Immature natural killer cell (primary cell): Measurements from ENCODE around the gene MT1HL1. TPM values are rescaled to one million over a fixed set of nuclear protein-coding genes. Genes with fewer than 3 reads are reported as not detected.

ENCODE experiments used
- DNase-seq, 3 donors: peaks; one replicate each; pipeline ENCODE4 v3.0.0; 2022; ENCODE audit warnings: mixed read lengths in 1 of 3
- H3K27ac Mint-ChIP-seq, 6 donors: one replicate each; pipeline ENCODE4 v1.8.0; 2020; ENCODE audit warnings: mixed read lengths in 6 of 6, mild to moderate bottlenecking in 5 of 6, inconsistent platforms in 4 of 6, moderate library complexity in 3 of 6
- H3K27me3 Mint-ChIP-seq, 3 donors: one replicate each; pipeline ENCODE4 v1.8.0; 2020 to 2021; ENCODE audit warnings: low read depth in 3 of 3, mild to moderate bottlenecking in 3 of 3, mixed read lengths in 3 of 3, moderate library complexity in 3 of 3, inconsistent platforms in 1 of 3
- H3K36me3 Mint-ChIP-seq, 3 donors: one replicate each; pipeline ENCODE4 v1.8.0; 2020; ENCODE audit warnings: mixed read lengths in 3 of 3, inconsistent platforms in 2 of 3, mild to moderate bottlenecking in 2 of 3
- H3K4me1 Mint-ChIP-seq, 2 donors: one replicate each; pipeline ENCODE4 v1.8.0; 2020; ENCODE audit warnings: inconsistent platforms in 2 of 2, mild to moderate bottlenecking in 2 of 2, mixed read lengths in 2 of 2, moderate library complexity in 1 of 2
- H3K4me3 Mint-ChIP-seq, 5 donors: one replicate each; pipeline ENCODE4 v1.8.0; 2020; ENCODE audit warnings: mild to moderate bottlenecking in 5 of 5, mixed read lengths in 5 of 5, inconsistent platforms in 3 of 5, moderate library complexity in 3 of 5
- H3K9me3 Mint-ChIP-seq, 6 donors: one replicate each; pipeline ENCODE4 v1.8.0; 2020; ENCODE audit warnings: mild to moderate bottlenecking in 6 of 6, mixed read lengths in 6 of 6, inconsistent platforms in 4 of 6, moderate library complexity in 3 of 6
- polyA plus RNA-seq, 3 donors: library from polyadenylated mRNA; unstranded; fragments of 300-500 nt; fragmentation: Illumina TruSeq; gene quantifications; one replicate each; pipeline ENCODE4 v1.2.3, GENCODE V29; 2021

MT1HL1 gene
- polyA plus RNA-seq, 3 donors from 2014 or later: not detected

- no peak for DNase-seq
- Mint-ChIP-seq H3K27ac (no peak overlapping the region), H3K27me3 (peaks cover 1 to 8% (median 3%) of the 10 kb centered on the region in 3 donors), H3K4me1 (no peaks in the 10 kb centered on the region), H3K9me3 (peaks cover 0 to 4% (median 0%) of the 10 kb centered on the region in 6 donors), H3K4me3 (no peak overlapping the region), H3K36me3 (no peaks in the 10 kb centered on the region)
Observed at GRCh38 chr1:237033804-237034203, 29.6 kb upstream of the MT1HL1 start.

DNA sequence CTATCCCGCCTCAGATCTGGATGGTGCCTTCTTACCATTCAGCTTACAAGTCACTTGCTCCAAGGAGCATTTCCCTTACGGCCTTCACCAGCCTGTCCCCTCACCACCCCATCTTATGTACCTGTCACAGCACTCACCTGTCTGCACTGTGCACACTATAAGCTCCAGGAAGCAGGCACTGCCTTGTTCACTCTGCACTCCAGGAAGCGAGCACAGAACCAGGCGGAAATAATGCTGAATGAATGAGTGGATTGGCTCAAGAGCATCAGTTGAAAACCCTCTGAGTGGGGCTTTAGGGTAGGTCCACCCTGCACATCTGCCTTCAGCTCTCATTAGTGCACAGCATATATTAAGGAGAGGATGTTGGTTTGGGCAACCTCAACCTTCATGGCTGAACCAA is 28.8 kb upstream of the MT1HL1 start:
- no peaks in the 10 kb centered on the region for H3K4me1 Mint-ChIP-seq
- H3K4me3 Mint-ChIP-seq: no peak overlapping the region
- no peaks in the 10 kb centered on the region for H3K36me3 Mint-ChIP-seq
- peaks cover 0 to 5% (median 0%) of the 10 kb centered on the region in 6 donors for H3K9me3 Mint-ChIP-seq
- DNase-seq: no peak
- peaks cover 0 to 8% (median 1%) of the 10 kb centered on the region in 3 donors for H3K27me3 Mint-ChIP-seq
- H3K27ac Mint-ChIP-seq: no peak overlapping the region

DNA sequence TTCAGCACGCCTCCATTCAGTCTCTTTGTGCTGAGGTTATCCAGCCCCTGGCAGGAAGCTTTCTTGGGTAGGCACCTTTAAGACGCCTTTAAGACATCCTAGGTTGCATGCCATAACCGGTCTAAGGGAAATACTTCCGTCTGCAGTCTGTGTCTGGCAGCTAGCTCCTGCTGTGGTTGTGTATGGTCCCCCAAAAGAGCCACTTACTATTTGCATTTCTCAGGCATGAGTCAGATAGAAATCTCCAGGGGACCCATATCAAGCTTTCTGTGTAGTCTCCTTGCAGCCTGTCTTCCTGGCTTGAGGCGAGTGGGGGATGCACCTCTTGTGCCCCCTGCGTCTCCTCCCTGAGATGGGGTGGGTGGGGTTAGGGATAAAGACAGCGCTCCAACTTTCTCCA is 27.8 kb upstream of the MT1HL1 start:
- no peak overlapping the region for H3K27ac Mint-ChIP-seq
- no peaks in the 10 kb centered on the region for H3K36me3 Mint-ChIP-seq
- H3K27me3 Mint-ChIP-seq: peaks cover 1 to 9% (median 2%) of the 10 kb centered on the region in 3 donors
- DNase-seq: no peak
- peaks cover 0 to 11% (median 0%) of the 10 kb centered on the region in 6 donors for H3K9me3 Mint-ChIP-seq
- H3K4me3 Mint-ChIP-seq: no peak overlapping the region
- H3K4me1 Mint-ChIP-seq: no peaks in the 10 kb centered on the region

DNA sequence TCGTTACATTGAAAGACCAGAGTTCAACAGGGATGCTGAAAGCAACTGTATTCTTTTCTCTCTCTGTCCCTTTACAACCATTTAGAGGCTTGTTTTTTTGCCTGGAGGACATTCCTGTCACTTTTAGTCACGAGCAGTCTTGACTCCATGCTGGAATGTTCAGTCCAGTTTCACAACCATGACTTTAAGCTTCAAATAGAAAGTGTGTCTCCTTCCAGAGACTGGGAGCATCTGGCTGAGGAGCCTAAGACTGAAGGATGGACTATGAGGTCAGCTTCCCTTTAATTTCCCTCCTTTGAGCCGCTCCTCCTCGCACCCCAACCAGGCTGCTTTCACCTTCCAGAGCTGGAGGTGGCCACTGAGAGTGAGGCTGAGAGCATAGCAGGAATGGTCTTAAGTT is 27.2 kb upstream of the MT1HL1 start:
- H3K9me3 Mint-ChIP-seq: peaks cover 0 to 11% (median 0%) of the 10 kb centered on the region in 6 donors
- no peaks in the 10 kb centered on the region for H3K36me3 Mint-ChIP-seq
- H3K4me3 Mint-ChIP-seq: no peak overlapping the region
- no peaks in the 10 kb centered on the region for H3K4me1 Mint-ChIP-seq
- H3K27me3 Mint-ChIP-seq: peaks cover 1 to 9% (median 2%) of the 10 kb centered on the region in 3 donors
- no peak for DNase-seq
- H3K27ac Mint-ChIP-seq: no peak overlapping the region

DNA sequence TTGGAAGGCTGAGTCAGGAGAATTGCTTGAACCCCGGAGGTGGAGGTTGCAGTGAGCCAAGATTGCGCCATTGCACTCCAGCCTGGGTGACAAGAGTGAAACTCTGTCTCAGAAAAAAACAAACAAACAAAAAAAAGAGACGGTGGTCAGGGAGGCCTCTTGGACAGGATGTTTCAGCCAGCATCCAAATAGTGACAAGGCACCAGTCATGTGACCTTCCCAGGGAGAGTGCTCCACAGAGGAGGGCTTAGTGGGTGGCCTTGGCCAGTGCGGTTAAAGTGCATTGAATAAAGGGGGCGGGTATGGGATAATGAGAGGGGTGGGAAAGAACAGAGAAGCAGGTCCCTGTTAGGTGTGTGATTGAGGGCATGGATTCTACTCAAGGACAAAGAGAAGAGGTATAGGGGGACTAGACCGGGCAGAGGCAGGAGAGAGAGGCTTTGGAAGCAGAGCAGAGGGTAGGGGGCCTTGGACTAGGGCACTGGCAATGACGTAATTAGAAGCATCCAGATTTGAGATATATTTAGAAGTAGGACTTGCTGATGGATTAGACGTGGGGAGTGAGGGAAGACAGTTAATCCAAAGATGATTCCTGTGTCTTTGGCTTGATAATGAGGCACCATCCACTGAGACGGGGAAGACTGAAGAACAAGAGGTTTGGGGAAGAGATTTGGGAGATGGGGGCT is 25.8 kb upstream of the MT1HL1 start:
- no peak for DNase-seq
- Mint-ChIP-seq H3K27me3 (peaks cover 1 to 13% (median 2%) of the 10 kb centered on the region in 3 donors), H3K27ac (no peak overlapping the region), H3K9me3 (peaks cover 5 to 19% (median 7%) of the 10 kb centered on the region in 6 donors), H3K4me3 (no peak overlapping the region), H3K36me3 (peaks cover 0 to 5% (median 0%) of the 10 kb centered on the region in 3 donors), H3K4me1 (no peaks in the 10 kb centered on the region)

GRCh38 chr1:237029240-237029639 is 25.0 kb upstream of the MT1HL1 start:
- peaks cover 1 to 9% (median 2%) of the 10 kb centered on the region in 3 donors for H3K27me3 Mint-ChIP-seq
- H3K27ac Mint-ChIP-seq: no peak overlapping the region
- H3K4me1 Mint-ChIP-seq: no peaks in the 10 kb centered on the region
- peaks cover 5 to 19% (median 7%) of the 10 kb centered on the region in 6 donors for H3K9me3 Mint-ChIP-seq
- no peak overlapping the region for H3K4me3 Mint-ChIP-seq
- no peak for DNase-seq
- H3K36me3 Mint-ChIP-seq: peaks cover 0 to 5% (median 0%) of the 10 kb centered on the region in 3 donors

DNA sequence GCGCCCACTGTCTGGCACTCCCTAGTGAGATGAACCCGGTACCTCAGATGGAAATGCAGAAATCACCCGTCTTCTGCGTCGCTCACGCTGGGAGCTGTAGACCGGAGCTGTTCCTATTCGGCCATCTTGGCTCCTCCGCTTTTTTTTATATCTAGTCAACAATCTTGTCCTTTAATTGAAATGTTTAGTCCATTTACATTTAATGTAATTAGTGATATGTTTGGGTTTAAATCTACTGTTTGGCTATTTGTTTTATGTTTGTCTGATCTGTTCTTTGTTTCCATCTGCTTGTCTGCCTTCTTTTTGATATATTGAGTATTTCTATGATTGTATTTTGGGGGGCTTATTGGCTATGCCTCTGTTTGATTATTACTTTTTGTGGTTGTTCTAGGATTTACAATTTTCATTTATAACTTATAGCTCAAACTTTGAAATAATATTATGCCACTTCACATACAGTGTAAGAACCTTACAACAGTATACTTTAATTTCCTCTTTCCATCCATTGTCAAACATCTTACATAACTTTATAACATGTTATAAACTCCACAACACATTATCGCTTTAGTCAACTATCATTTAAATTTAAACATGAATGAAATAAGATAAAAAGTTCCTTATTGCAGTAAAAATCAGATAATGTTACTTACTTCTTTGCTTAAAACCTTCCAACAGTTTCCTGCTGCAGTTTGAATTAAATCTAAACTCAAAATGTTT is 21.3 kb upstream of the MT1HL1 start:
- H3K36me3 Mint-ChIP-seq: peaks cover 0 to 5% (median 0%) of the 10 kb centered on the region in 3 donors
- no peaks in the 10 kb centered on the region for H3K4me1 Mint-ChIP-seq
- H3K27ac Mint-ChIP-seq: no peak overlapping the region
- H3K27me3 Mint-ChIP-seq: peaks cover 0 to 7% (median 2%) of the 10 kb centered on the region in 3 donors
- H3K4me3 Mint-ChIP-seq: no peak overlapping the region
- peaks cover 5 to 19% (median 7%) of the 10 kb centered on the region in 6 donors for H3K9me3 Mint-ChIP-seq
- no peak for DNase-seq

DNA sequence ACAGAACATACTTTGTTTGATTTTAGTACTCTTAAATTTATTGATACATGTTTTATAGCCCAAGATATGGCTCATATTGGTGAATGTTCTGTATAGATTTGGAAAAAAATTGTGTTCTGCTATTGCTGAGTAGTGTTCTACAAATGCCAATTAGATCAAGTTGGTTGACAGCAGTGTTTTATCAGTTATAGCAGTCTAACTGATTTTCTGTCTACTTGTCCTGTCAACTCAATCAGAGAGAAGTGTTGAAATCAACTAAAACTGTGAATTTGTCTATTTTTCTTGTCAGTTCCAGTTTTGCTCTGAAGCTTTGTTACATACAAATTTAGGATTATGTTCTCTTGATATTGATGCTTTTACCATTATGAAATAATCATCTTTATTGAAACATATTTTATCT is 14.7 kb upstream of the MT1HL1 start:
- no peaks in the 10 kb centered on the region for H3K9me3 Mint-ChIP-seq
- no peaks in the 10 kb centered on the region for H3K36me3 Mint-ChIP-seq
- H3K27me3 Mint-ChIP-seq: peaks cover 0 to 3% (median 0%) of the 10 kb centered on the region in 3 donors
- H3K4me1 Mint-ChIP-seq: no peaks in the 10 kb centered on the region
- H3K4me3 Mint-ChIP-seq: no peak overlapping the region
- no peak for DNase-seq
- no peak overlapping the region for H3K27ac Mint-ChIP-seq

DNA sequence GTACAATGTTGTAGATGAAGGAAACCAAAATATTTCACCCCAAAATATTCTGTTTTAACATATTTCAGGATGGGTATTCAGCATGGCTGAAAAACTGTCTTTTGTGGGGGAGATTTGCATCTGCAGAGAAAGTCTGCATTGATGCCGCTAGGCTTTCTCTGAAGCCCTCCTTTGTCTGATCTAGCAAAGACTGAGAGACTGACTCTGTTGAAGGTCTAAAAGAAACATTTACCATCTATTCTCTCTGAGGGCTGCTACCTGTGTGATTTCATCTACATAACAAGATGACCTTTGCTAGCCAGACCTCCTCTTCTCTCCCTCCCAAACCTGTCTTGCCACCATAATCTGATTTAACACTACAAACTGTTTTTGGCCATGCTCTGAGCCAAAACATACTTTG is 12.4 kb upstream of the MT1HL1 start:
- peaks cover 0 to 3% (median 0%) of the 10 kb centered on the region in 3 donors for H3K27me3 Mint-ChIP-seq
- no peaks in the 10 kb centered on the region for H3K9me3 Mint-ChIP-seq
- H3K36me3 Mint-ChIP-seq: no peaks in the 10 kb centered on the region

GRCh38 chr1:237013608-237014007 is 9.4 kb upstream of the MT1HL1 start:
- Mint-ChIP-seq H3K9me3 (peaks cover 0 to 1% (median 0%) of the 10 kb centered on the region in 6 donors), H3K4me3 (no peak overlapping the region), H3K4me1 (no peaks in the 10 kb centered on the region), H3K27me3 (peaks cover 0 to 3% (median 0%) of the 10 kb centered on the region in 3 donors), H3K27ac (no peak overlapping the region), H3K36me3 (no peaks in the 10 kb centered on the region)
- DNase-seq: no peak

More for the DNA sequence above, 12.4 kb upstream of the MT1HL1 start:
- H3K4me1 Mint-ChIP-seq: no peaks in the 10 kb centered on the region
- no peak overlapping the region for H3K27ac Mint-ChIP-seq
- no peak for DNase-seq
- no peak overlapping the region for H3K4me3 Mint-ChIP-seq

- peaks cover 0 to 1% (median 0%) of the 10 kb centered on the region in 6 donors for H3K9me3 Mint-ChIP-seq
- H3K4me3 Mint-ChIP-seq: no peak overlapping the region
- no peak for DNase-seq
- no peaks in the 10 kb centered on the region for H3K36me3 Mint-ChIP-seq
- no peak overlapping the region for H3K27ac Mint-ChIP-seq
- H3K27me3 Mint-ChIP-seq: peaks cover 0 to 3% (median 0%) of the 10 kb centered on the region in 3 donors
- no peaks in the 10 kb centered on the region for H3K4me1 Mint-ChIP-seq
Observed at GRCh38 chr1:237012788-237013383, 8.6 kb upstream of the MT1HL1 start.

DNA sequence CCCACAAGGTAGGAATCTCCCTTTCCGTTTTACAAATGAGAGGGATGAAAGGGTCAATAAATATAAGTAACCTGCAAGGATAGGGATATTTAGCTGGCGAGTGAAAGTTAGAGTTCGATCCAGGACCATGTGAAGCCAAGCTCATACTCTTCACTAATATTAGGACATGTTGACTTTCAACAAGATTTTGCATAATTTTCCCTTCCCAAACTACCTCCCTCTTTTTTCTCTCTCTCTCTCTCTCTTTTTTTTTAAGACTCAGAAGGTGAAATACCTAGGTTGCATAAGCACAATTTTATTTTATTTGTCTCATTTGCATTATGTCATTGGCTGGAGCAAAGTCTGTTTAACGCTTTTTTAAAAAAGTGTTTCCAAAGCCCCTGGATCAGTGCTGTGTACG is 8.1 kb upstream of the MT1HL1 start:
- Mint-ChIP-seq H3K4me1 (no peaks in the 10 kb centered on the region), H3K27me3 (peaks cover 0 to 3% (median 0%) of the 10 kb centered on the region in 3 donors), H3K36me3 (no peaks in the 10 kb centered on the region), H3K9me3 (peaks cover 0 to 1% (median 0%) of the 10 kb centered on the region in 6 donors), H3K4me3 (no peak overlapping the region), H3K27ac (no peak overlapping the region)
- DNase-seq: no peak

DNA sequence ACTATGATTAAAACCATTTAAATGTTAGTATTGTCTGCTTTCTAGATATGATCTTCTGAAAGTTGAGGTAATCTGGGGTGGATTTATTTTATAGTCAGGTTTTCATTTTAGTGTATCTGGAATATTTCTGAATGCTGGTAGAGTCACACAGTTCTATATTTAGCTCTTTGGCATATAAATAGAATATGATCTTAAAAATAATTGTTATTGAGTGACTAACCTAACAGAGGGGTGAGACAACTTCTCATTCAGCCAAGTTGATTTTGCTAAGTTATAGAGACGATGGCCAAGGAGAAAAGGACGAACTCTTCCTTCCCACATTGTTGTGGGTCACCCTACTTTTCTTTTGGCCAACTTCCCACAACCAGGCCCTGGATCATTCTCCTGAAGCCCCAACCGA is 7.2 kb upstream of the MT1HL1 start:
- Mint-ChIP-seq H3K36me3 (no peaks in the 10 kb centered on the region), H3K9me3 (peaks cover 0 to 2% (median 0%) of the 10 kb centered on the region in 6 donors), H3K27ac (no peak overlapping the region), H3K4me3 (no peak overlapping the region), H3K27me3 (no peaks in the 10 kb centered on the region), H3K4me1 (no peaks in the 10 kb centered on the region)
- no peak for DNase-seq

- Mint-ChIP-seq H3K9me3 (peaks cover 0 to 2% (median 0%) of the 10 kb centered on the region in 6 donors), H3K27me3 (peaks cover 0 to 2% (median 0%) of the 10 kb centered on the region in 3 donors), H3K36me3 (no peaks in the 10 kb centered on the region)
Observed at GRCh38 chr1:237009611-237010010, 5.4 kb upstream of the MT1HL1 start.

More at GRCh38 chr1:237009611-237010010, 5.4 kb upstream of the MT1HL1 start:
- DNase-seq: no peak
- H3K4me1 Mint-ChIP-seq: no peaks in the 10 kb centered on the region
- no peak overlapping the region for H3K27ac Mint-ChIP-seq
- H3K4me3 Mint-ChIP-seq: no peak overlapping the region
